K562 (cell line): ENCODE results near the gene CDYL. TPM values are rescaled to one million over a fixed set of nuclear protein-coding genes. Genes with fewer than 3 reads are reported as not detected.

Experiments used
- KLF10 ChIP-seq: fragments of 250-450 bp; sonication (Bioruptor Pico); IDR thresholded peaks from 2 replicates; pipeline ENCODE4 v1.6.1; 2021; ENCODE audit warnings: matching md5 sums
- MBD2 ChIP-seq: sonication (generic); IDR thresholded peaks from 2 replicates; pipeline ENCODE4 v1.6.1; 2016; ENCODE audit warnings: low read depth, borderline replicate concordance
- OTX1 ChIP-seq: fragments of 450-650 bp; formaldehyde crosslinking; IDR thresholded peaks from 2 replicates; pipeline ENCODE4 v1.4.0; 2022; ENCODE audit warnings: mild to moderate bottlenecking
- ZNF695 ChIP-seq: fragments of 450-650 bp; formaldehyde crosslinking; IDR thresholded peaks from 2 replicates; pipeline ENCODE4 v1.4.0; 2020; ENCODE audit warnings: mild to moderate bottlenecking, moderate library complexity
- polyA plus RNA-seq, 8 experiments: library from polyadenylated mRNA; depleted of rRNA in 4 of 8; stranded (reverse) in 5 of 8; unstranded in 3 of 8; fragments of >200 nt; fragmentation: Nextera tagmentation in 2 of 8; fragmentation: Illumina TruSeq in 1 of 8; extraction: Ambion mirVana in 2 of 8; extraction: Trizol in 1 of 8; gene quantifications; 2 replicates each; pipeline versions ENCODE4 v1.2.1 to v1.2.3, GENCODE V29; 2011 to 2014; ENCODE audit warnings: inconsistent platforms in 1 of 8, missing spikeins in 1 of 8
- total RNA-seq, 7 experiments: library from RNA; depleted of rRNA in 6 of 7; stranded (reverse); fragments of >200 nt in 6 of 7; fragmentation: Illumina TruSeq in 2 of 7; extraction: Trizol in 2 of 7; gene quantifications; 2 replicates each; pipeline versions ENCODE4 v1.2.1 to v1.2.3, GENCODE V29; 2011 to 2021; ENCODE audit warnings: low replicate concordance in 1 of 7
- TF ChIP-seq, protein P1 (sequence below): fragments of 450-650 bp; IDR thresholded peaks from 2 replicates; pipeline ENCODE4 v1.6.1; 2016; ENCODE audit warnings: low read depth
- TF ChIP-seq, protein P2 (sequence below): sonication (generic); formaldehyde crosslinking; IDR thresholded peaks from 2 replicates; pipeline ENCODE4 v1.8.1; 2022; ENCODE audit warnings: missing genetic modification reagents
- TF ChIP-seq, protein P3 (sequence below), 2 experiments: fragments of 450-650 bp; formaldehyde crosslinking in 1 of 2; IDR thresholded peaks; 2 replicates each; pipeline versions ENCODE4 v1.4.0 to v1.6.1; 2014 to 2020; ENCODE audit warnings: mild to moderate bottlenecking in 2 of 2, borderline replicate concordance in 1 of 2, low read depth in 1 of 2

CDYL gene
- total and polyA plus RNA-seq, 9 of the 15 experiments (the other 6 are each of a cell fraction or from before 2014, with no cell fraction given): 8.1 to 45.8 (median 40.8) TPM

DNA sequence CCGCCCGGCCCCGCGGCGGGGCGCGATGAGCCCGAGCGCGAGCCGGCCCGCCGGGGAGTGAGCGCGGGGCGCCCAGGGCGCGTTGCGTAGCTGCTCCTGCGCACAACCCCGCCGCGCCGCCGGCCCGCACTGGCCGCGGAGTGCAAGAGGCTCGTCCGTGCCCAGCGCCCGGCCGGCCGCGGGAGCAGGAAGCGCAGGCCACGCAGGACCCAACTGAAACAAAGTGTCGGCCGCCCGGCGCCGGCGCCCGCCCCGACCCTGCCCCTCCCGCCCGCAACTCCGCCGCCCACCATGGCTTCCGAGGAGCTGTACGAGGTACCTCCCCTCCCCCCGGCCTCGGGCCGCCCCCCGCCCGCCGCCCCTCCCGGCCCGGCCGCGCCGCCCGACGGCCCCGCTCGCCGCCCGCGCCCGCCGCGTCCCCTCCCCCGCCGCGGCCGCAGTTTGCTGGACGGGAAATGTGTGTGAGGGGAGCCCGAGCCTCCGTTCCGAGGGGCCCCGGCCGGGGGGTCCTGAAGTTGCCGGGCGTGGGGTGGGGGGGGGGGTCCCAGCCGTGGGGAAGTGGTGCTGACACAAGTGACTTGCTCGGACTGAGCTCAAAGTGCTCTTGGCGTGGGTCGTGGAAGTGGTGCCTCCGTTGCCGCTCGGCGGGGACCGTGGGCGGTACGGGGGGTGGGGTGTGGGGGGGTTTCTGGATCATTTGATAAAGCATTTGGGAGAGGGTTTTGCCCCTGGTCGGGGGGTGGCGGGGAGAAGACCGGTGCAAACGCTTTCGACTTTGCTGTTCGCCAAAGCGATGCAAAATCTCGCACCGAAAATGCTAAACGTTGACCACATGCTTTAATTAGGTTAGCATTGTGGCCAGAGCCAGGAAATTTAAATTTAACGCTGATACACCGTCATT is 539 bp downstream of the CDYL start (continued):
- TF ChIP-seq, protein P1, sequence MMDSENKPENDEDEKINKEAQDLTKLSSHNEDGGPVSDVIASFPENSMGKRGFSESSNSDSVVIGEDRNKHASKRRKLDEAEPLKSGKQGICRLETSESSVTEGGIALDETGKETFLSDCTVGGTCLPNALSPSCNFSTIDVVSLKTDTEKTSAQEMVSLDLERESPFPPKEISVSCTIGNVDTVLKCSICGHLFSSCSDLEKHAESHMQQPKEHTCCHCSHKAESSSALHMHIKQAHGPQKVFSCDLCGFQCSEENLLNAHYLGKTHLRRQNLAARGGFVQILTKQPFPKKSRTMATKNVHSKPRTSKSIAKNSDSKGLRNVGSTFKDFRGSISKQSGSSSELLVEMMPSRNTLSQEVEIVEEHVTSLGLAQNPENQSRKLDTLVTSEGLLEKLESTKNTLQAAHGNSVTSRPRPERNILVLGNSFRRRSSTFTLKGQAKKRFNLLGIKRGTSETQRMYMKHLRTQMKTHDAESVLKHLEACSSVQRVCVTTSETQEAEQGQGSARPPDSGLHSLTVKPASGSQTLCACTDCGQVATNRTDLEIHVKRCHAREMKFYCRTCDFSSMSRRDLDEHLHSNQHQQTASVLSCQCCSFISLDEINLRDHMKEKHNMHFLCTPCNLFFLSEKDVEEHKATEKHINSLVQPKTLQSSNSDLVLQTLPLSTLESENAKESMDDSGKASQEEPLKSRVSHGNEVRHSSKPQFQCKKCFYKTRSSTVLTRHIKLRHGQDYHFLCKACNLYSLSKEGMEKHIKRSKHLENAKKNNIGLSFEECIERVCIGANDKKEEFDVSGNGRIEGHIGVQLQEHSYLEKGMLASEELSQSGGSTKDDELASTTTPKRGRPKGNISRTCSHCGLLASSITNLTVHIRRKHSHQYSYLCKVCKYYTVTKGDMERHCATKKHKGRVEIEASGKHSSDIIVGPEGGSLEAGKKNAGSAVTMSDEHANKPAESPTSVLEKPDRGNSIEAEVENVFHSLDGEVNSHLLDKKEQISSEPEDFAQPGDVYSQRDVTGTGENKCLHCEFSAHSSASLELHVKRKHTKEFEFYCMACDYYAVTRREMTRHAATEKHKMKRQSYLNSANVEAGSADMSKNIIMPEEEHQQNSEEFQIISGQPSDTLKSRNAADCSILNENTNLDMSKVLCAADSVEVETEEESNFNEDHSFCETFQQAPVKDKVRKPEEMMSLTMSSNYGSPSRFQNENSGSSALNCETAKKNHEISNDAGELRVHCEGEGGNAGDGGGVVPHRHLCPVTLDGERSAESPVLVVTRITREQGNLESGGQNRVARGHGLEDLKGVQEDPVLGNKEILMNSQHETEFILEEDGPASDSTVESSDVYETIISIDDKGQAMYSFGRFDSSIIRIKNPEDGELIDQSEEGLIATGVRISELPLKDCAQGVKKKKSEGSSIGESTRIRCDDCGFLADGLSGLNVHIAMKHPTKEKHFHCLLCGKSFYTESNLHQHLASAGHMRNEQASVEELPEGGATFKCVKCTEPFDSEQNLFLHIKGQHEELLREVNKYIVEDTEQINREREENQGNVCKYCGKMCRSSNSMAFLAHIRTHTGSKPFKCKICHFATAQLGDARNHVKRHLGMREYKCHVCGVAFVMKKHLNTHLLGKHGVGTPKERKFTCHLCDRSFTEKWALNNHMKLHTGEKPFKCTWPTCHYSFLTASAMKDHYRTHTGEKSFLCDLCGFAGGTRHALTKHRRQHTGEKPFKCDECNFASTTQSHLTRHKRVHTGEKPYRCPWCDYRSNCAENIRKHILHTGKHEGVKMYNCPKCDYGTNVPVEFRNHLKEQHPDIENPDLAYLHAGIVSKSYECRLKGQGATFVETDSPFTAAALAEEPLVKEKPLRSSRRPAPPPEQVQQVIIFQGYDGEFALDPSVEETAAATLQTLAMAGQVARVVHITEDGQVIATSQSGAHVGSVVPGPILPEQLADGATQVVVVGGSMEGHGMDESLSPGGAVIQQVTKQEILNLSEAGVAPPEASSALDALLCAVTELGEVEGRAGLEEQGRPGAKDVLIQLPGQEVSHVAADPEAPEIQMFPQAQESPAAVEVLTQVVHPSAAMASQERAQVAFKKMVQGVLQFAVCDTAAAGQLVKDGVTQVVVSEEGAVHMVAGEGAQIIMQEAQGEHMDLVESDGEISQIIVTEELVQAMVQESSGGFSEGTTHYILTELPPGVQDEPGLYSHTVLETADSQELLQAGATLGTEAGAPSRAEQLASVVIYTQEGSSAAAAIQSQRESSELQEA: no peak
- TF ChIP-seq KLF10 (no peak), ZNF695 (no peak), OTX1 (CRISPR knock-in tag) (no peak), MBD2 (no peak)
- TF ChIP-seq, protein P2, sequence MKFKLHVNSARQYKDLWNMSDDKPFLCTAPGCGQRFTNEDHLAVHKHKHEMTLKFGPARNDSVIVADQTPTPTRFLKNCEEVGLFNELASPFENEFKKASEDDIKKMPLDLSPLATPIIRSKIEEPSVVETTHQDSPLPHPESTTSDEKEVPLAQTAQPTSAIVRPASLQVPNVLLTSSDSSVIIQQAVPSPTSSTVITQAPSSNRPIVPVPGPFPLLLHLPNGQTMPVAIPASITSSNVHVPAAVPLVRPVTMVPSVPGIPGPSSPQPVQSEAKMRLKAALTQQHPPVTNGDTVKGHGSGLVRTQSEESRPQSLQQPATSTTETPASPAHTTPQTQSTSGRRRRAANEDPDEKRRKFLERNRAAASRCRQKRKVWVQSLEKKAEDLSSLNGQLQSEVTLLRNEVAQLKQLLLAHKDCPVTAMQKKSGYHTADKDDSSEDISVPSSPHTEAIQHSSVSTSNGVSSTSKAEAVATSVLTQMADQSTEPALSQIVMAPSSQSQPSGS (CRISPR knock-in tag): no peak
- TF ChIP-seq, protein P3, sequence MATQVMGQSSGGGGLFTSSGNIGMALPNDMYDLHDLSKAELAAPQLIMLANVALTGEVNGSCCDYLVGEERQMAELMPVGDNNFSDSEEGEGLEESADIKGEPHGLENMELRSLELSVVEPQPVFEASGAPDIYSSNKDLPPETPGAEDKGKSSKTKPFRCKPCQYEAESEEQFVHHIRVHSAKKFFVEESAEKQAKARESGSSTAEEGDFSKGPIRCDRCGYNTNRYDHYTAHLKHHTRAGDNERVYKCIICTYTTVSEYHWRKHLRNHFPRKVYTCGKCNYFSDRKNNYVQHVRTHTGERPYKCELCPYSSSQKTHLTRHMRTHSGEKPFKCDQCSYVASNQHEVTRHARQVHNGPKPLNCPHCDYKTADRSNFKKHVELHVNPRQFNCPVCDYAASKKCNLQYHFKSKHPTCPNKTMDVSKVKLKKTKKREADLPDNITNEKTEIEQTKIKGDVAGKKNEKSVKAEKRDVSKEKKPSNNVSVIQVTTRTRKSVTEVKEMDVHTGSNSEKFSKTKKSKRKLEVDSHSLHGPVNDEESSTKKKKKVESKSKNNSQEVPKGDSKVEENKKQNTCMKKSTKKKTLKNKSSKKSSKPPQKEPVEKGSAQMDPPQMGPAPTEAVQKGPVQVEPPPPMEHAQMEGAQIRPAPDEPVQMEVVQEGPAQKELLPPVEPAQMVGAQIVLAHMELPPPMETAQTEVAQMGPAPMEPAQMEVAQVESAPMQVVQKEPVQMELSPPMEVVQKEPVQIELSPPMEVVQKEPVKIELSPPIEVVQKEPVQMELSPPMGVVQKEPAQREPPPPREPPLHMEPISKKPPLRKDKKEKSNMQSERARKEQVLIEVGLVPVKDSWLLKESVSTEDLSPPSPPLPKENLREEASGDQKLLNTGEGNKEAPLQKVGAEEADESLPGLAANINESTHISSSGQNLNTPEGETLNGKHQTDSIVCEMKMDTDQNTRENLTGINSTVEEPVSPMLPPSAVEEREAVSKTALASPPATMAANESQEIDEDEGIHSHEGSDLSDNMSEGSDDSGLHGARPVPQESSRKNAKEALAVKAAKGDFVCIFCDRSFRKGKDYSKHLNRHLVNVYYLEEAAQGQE (IDR thresholded peaks at IDR 0.05; ENCODE audit: borderline replicate concordance): no peak
- TF ChIP-seq, protein P3 (CRISPR knock-in tag; IDR thresholded peaks at IDR 0.05; ENCODE audit: low read depth): no peak
